Mesenteric fat pad (tissue), 1 donor: ENCODE results near the gene ZBTB20. TPM values are rescaled to one million over a fixed set of nuclear protein-coding genes. Genes with fewer than 3 reads are reported as not detected.

ENCODE experiments used
- DNase-seq: peaks from one replicate; pipeline ENCODE4 v3.0.0-alpha.2; 2020; ENCODE audit warnings: low spot score
- total RNA-seq: library from RNA; stranded (reverse); fragmentation: NEBNext Ultra II Directional; extraction: Animal tissue kit (Norgen Biotek cat#: 25700); gene quantifications from one replicate; pipeline ENCODE4 v1.2.1, GENCODE V29; 2021
- donor health status: DM: yes; HTN: yes; CAD: no.

The ZBTB20 gene
- total RNA-seq, 1 donor from 2014 or later: 54.4 TPM

DNA sequence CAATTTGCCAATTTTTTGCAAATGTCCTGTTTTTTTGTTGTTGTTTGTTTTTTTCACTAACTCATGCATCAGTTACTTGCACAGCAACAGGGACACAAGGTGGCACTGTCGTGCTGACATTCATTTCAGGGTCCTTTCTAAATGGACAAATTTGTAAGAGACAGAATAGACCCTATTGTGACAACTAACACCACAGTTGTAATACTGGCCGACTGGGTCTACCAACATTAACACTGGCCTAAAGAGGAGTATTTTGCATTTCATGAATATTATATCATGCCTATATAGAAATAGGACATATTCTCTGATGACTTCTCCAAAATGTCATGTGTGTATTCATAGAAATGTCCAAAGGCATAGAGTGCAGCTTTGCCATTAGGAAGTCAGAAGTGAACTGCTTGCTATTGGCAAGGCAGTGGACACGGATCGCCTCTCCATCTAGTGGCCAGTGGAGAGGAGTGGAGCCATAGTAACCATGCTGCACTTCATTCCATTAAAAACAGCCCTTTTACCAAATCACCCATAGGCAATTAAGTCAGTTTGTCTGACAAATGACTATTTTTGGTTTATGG is 54.8 kb downstream of the ZBTB20 start:
- DNase-seq: no peak

DNA sequence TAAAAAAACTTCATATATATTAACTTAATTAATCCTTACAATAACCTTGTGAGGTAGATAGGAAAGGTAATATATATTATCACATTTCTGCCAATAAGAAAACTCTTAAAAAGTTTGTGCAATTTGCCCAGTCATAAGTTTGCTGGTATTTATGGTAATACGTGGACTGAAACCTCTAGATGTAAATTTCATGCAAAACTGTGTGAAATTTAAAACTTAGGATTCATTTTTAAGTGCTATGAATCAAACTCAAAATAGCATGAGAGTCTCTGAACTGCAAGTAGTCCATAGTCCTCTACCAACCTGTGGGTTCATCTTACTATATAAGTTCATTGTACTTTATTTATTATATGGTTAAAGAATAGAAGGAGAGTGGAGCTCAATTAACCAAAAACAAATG is 56.4 kb downstream of the ZBTB20 start:
- no peak for DNase-seq

DNA sequence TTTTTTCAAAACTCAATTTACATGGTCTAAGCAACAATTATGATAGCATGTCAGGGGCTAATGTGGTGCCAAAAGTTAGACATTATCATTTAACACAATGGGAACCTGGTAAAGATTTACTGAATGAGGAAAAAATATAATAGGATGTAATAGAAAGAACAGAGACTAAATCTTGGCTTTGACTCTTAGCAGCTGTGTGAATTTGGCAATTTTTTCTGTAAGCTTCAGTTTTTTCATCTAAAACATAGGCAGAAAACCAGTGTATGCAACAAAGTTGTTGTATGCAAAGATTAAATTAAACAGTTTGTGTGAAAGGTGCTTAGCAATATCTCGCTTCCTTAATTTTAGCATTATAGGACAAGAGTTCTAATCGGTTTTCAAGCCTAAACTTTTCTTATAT is 57.6 kb downstream of the ZBTB20 start:
- no peak for DNase-seq

DNA sequence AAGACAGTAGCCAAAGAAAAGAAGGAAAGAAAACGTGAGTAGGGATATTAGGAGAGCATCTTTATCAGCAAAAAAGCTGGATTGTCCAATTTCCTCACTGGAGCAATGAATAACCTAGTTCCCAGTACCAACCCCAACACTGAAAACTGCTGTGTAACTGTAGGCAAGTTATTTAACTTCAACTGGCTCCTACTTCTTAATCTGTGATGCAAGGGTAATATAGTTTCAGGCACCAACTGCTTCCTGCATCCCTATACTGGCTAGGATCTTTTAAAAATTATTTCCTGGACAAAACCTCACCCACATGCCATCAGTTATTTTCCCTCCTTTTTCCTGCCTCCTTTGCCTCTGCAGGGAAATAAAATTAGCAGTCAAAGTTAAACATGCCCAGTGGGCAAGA is 59.6 kb downstream of the ZBTB20 start:
- DNase-seq: no peak

DNA sequence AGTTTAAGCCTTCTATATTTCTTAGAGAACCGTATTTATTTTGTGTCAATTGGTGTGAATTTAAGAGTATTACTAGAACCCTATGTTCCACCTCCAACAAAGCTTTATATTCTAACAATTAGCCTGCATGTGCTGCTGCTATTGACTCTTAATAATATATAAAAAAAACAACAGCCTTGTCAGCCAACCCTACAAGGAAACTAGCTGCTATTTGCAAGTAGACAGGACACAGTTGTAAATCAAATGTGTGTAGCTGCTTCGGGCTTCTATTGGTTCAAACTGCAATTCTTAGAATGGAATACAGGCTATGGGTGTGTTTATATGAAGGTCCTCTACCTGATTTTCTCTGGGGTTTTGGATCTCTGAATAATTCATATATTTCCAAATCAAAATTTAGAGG is 60.7 kb downstream of the ZBTB20 start:
- DNase-seq: no peak

DNA sequence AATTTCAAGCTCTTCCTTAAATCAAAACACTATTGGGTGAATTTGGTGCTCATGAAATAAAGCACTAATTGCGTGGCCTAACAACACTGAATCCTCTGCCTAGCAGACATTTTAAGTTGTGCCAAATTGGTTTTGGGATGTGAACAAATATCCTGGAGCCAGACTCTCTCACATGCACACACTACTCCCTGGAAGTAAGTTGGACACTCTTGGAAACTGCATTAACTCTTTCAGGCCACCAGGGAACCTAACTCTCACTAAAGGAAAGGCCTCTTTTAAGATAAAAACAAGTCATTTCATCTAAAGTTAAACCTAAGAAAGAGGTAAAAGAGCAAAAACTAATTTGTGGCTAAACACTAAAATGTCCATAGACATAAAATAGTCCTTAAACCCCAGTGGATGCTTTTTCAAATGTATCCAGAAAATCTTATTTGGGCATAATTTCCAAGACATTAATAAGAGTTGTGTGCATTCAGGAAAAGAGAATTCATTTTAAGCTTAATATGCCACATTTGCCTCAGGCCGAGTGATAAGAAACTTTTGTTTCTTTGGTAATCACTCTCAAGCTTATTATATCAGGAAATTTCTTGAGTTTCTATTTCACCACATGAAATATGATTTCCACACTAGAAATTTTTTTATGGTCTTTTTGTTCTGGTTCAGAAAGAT is 61.8 kb downstream of the ZBTB20 start:
- DNase-seq: no peak

DNA sequence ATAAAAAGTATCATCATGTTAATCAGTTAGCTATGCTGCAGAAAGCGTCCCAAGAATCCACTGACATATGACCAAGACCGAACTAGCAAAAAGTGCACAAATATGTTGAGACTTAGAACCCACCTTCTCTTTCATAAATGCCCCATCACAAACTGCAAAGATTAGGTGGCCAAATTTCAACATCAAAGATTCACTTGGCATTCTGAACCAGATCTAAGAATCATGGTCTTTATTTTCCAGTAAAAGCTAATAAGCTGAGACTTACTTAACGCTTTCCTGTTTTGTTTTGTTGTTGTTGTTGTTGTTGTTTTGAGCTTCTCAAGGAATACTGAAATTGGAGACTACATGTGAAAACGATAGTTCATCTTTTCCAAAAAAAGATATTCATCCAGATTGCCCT is 62.4 kb downstream of the ZBTB20 start:
- DNase-seq: no peak

DNA sequence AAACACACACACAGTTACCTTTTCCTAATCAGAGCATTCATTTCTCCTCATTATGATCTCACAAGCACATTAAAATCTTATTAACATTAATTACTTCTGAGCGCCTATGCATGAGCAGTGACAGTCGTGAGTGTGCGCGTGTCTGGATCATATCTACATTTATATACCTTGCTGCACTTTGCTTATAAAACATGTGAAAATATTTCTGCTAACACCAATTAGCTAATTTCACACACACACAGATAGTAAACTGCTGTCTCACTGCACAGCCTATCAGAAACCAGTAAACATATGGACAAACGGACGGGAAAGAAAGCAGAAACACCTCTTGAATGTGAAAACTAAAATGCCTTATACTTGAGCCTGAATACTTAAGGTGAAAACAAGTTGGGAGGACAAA is 64.8 kb downstream of the ZBTB20 start:
- no peak for DNase-seq

DNA sequence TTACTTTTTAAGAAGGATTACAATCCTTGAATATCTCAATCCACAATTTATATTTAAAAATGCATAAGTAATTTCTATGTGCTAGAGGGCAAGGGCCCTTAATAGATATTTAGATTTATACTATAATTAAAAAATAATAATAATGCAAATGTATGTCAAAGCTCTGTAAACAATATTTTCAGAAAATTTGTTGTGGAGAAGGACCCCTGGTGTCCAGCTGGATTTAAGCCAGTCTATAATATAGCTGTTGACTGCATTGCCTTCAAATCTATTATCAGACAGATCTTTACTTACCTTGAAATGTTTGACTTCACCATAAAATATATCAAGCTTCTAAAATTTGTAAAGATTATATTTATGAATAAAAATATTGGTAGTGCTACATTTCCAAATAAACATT is 65.6 kb downstream of the ZBTB20 start:
- no peak for DNase-seq

DNA sequence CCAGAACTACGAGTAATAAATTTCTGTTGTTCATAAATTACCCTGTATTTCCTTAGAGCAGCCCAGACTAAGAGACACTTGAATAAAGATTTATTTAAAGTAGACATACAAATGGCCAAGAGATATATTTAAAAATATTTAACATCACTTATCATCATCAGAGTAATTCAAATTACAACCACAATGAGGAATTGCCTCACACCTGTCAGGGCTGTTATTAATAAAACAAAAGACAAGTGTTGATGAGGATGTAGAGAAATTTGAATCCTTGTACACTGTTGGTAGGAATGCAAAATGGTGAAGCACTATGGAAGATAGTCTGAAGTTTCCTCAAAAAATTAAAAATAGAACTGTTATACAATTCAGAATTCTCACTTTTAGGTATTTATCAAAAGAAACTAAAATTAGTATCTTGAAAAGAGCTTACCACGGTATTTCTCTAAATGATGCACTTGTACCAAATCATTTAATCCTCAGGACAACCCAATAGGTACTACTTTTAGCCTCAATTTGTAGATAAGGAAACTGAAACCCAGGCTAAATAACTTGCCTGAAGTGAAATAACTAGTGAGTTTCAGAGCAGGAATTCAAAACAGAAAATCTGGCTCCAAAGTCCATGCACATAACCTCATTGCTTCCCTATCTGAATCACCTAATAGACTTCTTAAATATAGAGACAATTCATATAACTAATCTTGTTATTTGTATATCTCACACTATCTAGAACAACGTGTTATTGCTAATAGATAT is 69.4 kb downstream of the ZBTB20 start:
- DNase-seq: no peak

DNA sequence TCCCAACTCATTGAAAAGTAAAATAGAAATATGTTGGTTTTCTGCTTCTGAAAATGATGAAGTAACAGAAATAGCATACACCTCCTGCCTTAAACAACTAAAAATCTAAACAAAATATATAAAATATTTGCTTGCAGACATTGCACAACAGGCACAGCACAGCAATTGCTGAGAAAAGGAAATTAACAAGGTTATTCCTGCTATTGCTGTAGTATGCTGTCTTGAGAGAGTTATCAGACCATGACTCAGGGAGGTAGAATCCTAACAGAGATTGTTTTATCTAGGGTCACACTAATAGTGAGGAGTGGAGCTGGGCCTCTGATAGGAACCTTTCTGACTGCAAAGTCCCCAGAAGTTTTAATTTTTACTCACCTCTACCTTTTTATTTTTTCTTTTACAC is 72.6 kb downstream of the ZBTB20 start:
- no peak for DNase-seq

DNA sequence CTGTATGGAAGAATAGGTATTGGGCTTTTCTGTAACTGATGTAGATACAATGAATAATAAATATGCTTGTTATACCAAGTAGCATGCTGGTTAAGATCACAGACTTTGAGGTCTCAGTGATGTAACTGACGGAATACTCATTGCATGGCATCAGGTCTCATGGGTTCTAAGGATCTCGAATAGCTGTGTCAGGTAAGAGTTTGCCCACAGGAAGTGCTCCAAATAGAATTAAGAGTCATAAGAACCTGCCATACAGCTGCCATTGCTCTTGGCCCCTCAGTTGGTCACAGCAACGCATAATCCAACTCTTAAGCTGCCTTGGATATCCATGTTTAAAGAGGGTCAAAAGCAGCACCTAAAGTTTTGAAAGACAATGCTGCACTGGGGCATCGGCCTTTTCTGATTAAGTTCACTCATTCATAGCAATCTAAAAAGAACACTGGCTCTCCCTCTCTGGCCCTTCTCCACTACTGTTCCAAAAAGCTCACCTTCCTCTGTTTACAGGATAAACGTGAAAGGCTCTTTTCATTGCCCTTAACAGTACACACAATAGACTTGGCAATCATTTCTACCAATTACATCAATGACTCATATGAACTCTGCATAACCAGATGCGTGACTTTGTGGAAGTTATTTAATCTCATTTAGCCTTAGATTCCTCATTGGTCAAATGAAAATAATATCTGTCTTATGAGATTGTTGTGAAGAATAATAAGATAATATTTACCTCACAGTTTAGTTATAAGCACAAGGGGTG is 74.6 kb downstream of the ZBTB20 start:
- no peak for DNase-seq

DNA sequence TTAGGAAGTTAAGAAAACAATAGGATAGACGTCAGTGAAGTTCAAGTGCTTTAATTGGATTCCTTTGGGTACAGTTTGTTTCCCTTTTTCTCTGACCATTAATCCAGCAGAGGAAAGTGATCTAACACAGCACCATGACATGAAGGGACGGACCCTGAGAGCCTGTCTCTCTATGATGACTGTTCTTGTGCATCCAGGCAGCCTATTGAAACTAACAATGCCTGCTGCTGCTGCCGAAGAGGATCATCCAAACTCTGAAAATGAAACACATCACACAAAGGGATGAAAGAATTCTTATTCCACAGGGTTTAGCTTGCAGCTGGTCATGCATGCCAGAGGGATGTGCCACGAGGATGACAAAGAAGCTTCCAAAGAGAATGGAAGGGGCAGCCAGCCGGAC is 75.5 kb downstream of the ZBTB20 start:
- no peak for DNase-seq

DNA sequence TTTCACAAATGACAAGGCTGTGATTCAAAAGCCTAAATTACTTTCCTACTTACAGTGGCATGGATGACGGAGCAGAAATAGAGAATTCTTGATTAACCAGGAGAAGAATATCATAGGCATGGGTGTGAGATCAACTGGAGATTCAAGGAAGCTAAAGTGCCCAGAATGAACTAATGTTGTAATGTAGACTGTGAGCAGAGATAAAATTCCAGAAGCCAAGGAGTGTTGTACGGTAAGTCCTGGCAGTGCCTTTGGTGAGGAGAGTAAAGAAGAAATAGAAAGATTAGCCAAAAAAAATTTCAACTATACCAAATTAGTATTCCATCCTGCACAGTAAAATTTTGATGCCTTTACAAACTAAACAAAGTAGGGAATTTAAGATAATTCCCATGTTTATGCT is 75.9 kb downstream of the ZBTB20 start:
- DNase-seq: no peak

DNA sequence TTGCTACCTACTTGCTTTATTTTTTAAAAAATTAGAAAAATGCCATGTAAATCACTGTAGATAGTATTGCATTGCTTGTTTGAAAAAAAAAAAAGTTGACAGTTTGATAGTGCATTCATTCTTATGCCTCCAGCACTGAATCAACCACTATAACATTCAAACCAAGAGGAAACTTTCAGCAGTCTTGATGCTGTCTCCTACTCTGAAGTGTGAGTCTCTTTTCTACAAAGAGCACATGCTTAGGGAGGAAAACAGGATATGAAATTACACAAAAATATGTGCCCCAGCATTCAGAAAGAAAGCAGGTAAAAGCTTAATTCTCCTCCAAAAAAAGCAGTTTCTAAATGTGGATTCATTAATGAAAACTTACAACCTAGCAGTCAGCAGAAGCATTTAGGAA is 78.3 kb downstream of the ZBTB20 start:
- no peak for DNase-seq

DNA sequence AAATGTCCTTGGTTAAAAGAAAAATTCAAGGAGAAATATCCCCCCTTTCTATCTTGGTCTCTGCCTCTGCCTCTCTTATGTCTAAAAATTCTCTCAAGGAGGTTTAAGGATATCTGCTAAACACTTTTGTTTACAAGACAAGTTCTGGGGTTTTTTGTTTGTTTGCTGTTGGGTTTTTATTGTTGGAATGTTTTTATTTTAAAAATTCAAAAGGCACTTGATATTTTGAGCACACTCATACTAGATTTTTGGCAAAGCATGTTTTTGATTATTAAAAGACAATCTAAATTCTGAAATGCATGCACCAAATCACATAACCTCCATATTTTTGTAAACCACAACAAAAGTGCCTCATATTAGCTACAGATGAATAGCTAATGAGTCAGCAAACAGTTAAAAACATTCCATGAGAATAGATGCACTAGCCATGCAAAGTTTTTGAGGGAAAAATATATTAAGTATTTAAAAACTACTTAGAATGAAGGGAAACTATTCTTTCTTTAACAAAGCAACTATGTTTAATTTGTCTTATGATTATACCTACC is 84.6 kb downstream of the ZBTB20 start:
- DNase-seq: no peak

DNA sequence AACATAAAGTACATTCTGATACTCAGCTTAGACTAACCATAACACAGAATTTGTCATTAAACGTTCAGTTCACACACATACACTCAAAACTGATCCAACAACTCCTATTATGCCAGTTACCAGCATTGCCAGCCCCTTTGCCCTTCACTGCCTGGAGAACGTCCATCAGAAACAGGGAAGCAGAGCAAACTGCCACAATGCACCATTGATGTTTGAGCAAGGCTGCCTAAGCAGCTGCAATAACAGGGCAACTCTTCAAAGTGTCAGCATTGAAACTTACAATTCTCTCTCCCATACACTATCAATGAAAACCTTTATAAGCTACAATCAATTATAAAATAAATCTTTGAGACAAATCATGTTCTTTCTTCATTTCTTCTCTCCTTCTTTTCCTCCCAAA is 85.1 kb downstream of the ZBTB20 start:
- no peak for DNase-seq

DNA sequence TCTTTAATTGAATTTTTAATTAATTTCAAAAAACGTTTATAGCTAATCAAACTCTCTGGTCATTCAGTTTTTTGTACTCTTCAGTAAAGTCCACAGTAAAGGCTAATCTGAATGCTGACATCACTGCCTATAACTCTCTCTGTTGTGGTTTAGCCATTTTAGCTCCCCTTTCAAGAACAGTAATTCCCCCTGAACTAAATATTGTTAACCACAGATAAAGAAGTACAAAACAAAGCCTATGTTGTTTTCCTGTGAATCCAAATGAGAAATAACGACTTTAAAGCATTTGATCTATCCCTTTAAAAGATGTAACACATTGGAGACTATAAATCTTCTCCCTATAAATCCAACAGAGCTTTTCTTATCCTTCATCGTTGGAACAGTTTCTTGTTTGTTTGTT is 94.2 kb downstream of the ZBTB20 start:
- no peak for DNase-seq

DNA sequence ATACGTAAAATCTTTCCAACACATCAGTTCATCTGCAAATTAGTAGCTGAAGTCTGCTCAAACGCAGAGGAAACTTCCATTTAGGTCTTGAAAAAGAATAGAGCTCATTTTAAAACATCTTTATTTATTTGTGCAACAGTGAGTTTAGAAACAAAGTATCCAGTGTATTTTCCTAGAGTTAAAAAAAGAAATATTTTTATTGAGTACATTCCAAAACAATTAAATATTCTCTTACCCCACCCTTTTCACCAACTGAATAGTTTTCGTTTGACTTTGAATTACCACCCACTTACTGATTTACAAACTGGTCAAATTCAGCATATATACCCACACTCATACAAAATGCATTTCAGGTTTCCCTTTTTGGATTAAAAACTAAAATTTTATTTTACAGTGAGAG is 104.7 kb downstream of the ZBTB20 start:
- no peak for DNase-seq

DNA sequence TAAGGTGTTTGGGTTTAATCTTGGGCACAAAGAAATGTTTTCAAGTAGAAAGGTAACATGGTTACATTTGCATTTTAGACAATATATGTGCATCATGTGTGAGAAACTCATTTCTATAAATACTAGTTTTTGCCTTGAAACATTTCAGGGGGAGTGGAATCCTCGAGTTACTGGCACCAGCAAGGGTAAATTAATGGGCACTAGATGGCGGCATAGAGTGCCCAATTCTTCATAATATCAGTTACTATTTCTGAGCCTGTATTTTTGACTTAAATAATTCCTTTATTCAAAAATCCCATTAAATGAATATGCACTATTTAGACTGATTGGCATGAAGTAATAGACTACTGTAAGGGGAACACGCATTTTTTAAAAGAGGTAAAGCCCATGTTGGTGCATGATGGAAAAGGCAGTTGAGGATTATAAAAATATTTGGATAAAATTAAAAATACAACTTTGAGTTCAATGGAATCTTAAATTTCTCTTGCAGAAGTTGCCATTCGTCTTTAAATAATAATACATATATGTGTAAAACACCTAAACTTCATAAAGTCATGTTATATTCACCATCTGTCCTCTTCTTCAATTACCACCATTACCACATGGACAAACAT is 106.3 kb downstream of the ZBTB20 start:
- DNase-seq: no peak

DNA sequence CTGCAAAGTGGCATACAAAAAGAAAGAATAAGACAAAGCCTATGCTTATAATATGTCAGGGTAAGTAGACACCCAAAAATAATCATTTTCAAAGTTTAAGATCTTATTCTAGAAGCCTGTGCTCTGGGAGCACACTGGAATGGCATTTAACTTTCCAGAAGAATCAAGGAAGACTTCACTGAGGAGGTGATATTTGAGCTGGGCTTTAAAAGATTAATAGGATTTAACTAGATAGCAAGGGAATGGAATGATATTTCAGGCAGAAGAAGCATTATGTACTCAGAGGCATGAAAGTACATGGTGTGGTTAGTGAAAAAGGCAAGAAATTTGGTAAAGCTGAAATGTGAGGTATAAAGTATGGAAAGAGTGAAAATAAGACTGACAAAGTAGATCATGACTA is 106.8 kb downstream of the ZBTB20 start:
- DNase-seq: no peak
